ENCODE measurements around the gene INA.

Gene INA

GRCh38 chr10:103276896-103277712 lies at the start of gene INA:
INA (plus strand) TSS chr10:103277138; CDS start chr10:103277212, 74 bp downstream.
- no peak within 1 kb of the TSS for H3K4me3 ChIP-seq (ENCODE audit: low read depth, low read length)
- TF ChIP-seq CTCF (IDR thresholded peaks at IDR 0.05; ENCODE audit: control insufficient read depth, extremely low read depth, insufficient read depth): no peak

GRCh38 chr10:103227416-103227815 lies 49.5 kb upstream of the INA start:
- H3K4me3 ChIP-seq (ENCODE audit: low read depth, low read length): no peak overlapping the region
- no peak for TF ChIP-seq CTCF (IDR thresholded peaks at IDR 0.05; ENCODE audit: control insufficient read depth, extremely low read depth, insufficient read depth)

More at GRCh38 chr10:103276896-103277712, at the start of gene INA:
- no peak for DNase-seq (ENCODE audit: low read depth)

GRCh38 chr10:103231047-103231551 lies 45.8 kb upstream of the INA start:
- no peak for TF ChIP-seq CTCF (IDR thresholded peaks at IDR 0.05; ENCODE audit: control insufficient read depth, extremely low read depth, insufficient read depth)
- no peak overlapping the region for H3K4me3 ChIP-seq (ENCODE audit: low read depth, low read length)
- no peak for DNase-seq (ENCODE audit: low read depth)

More at GRCh38 chr10:103227416-103227815, 49.5 kb upstream of the INA start:
- DNase-seq (ENCODE audit: low read depth): no peak

- DNase-seq (ENCODE audit: low read depth): peak; percentile 15
- TF ChIP-seq CTCF (IDR thresholded peaks at IDR 0.05; ENCODE audit: control insufficient read depth, extremely low read depth, insufficient read depth): no peak
- H3K4me3 ChIP-seq (ENCODE audit: low read depth, low read length): no peak overlapping the region
Measured at GRCh38 chr10:103232131-103232673, 44.7 kb upstream of the INA start.

- DNase-seq (ENCODE audit: low read depth): no peak
Measured at GRCh38 chr10:103232772-103233488, 44.0 kb upstream of the INA start.

GRCh38 chr10:103235775-103236174 lies 41.2 kb upstream of the INA start:
- H3K4me3 ChIP-seq (ENCODE audit: low read depth, low read length): no peak overlapping the region
- DNase-seq (ENCODE audit: low read depth): no peak
- no peak for TF ChIP-seq CTCF (IDR thresholded peaks at IDR 0.05; ENCODE audit: control insufficient read depth, extremely low read depth, insufficient read depth)

More at GRCh38 chr10:103232772-103233488, 44.0 kb upstream of the INA start:
- no peak for TF ChIP-seq CTCF (IDR thresholded peaks at IDR 0.05; ENCODE audit: control insufficient read depth, extremely low read depth, insufficient read depth)
- no peak overlapping the region for H3K4me3 ChIP-seq (ENCODE audit: low read depth, low read length)
